NCI-H1105 treated with DMSO at 0.1 percent for 48 hours (cell line): Measurements from ENCODE around the gene PSMG3.
"Not testable (repeated sequence)": the region's sequence is repeated elsewhere in the genome, so short reads cannot be mapped to it uniquely, and the experiment has no call there.

Experiments
- DNase-seq: peaks from one replicate; lab custom pipeline; 2025; lab: John Stamatoyannopoulos, UW

The PSMG3 gene

GRCh38 chr7:1533547-1534329, 36.1 kb downstream of the PSMG3 start:
- no peak for DNase-seq

- DNase-seq = no peak
These were observed 36.6 kb downstream of the PSMG3 start for GRCh38 chr7:1533255-1533546.

GRCh38 chr7:1532456-1533254, 37.2 kb downstream of the PSMG3 start:
- DNase-seq = no peak

GRCh38 chr7:1531979-1532455, 37.8 kb downstream of the PSMG3 start:
- DNase-seq = no peak

- DNase-seq = peak; percentile 13
These were observed 38.4 kb downstream of the PSMG3 start for GRCh38 chr7:1531263-1531978.

GRCh38 chr7:1530946-1531262, 38.9 kb downstream of the PSMG3 start:
- no peak for DNase-seq

GRCh38 chr7:1529383-1530116, 40.3 kb downstream of the PSMG3 start:
- no peak for DNase-seq

GRCh38 chr7:1526271-1526754, 43.5 kb downstream of the PSMG3 start:
- DNase-seq = no peak

GRCh38 chr7:1525409-1525808, 44.4 kb downstream of the PSMG3 start:
- DNase-seq = no peak

GRCh38 chr7:1523844-1524243, 46.0 kb downstream of the PSMG3 start:
- DNase-seq = no peak

GRCh38 chr7:1523208-1523607, 46.6 kb downstream of the PSMG3 start:
- DNase-seq = no peak

GRCh38 chr7:1521456-1521855, 48.4 kb downstream of the PSMG3 start:
- no peak for DNase-seq

- no peak for DNase-seq
These were observed 49.1 kb downstream of the PSMG3 start for GRCh38 chr7:1520539-1521234.

- DNase-seq = not testable (repeated sequence)
These were observed 50.4 kb downstream of the PSMG3 start for GRCh38 chr7:1519322-1519922.
